ENCODE results near the gene GMDS.

DNA sequence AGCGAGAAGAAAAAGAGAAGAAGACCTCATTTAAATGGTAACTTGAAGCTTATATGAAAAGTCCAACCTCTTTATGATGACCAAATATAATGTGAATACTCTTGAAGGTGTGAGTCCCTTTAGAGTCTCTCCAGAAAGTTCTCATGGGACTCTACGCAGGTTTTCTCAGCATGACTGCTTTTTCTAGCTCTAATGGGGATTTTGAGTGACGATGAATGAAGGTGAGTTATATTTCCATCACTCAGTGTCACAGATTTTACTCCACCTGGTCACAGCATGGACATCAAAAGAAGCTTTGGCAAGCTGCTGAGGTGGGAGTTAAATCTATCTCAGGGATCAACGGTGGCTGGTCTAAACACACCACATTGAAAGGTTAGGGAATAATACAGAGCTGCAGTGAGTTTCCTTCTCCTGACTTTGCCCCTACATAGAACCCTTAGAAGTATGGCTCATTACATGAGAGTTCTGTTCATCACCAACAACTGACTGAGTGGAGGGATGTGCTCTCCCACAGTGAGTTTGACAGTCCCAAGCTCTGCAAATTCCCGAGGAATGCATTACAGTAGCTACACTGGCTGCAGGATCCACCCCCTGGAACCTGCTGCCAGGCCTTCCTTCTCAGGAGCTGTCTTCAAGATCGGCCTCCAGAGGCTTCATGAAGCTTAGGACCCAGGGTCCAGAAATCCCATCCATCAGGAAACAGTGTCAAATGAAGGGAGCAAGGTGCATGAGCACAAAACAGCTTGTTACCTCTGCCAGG is 508.9 kb downstream of the GMDS start:
- TF ChIP-seq, protein P1, sequence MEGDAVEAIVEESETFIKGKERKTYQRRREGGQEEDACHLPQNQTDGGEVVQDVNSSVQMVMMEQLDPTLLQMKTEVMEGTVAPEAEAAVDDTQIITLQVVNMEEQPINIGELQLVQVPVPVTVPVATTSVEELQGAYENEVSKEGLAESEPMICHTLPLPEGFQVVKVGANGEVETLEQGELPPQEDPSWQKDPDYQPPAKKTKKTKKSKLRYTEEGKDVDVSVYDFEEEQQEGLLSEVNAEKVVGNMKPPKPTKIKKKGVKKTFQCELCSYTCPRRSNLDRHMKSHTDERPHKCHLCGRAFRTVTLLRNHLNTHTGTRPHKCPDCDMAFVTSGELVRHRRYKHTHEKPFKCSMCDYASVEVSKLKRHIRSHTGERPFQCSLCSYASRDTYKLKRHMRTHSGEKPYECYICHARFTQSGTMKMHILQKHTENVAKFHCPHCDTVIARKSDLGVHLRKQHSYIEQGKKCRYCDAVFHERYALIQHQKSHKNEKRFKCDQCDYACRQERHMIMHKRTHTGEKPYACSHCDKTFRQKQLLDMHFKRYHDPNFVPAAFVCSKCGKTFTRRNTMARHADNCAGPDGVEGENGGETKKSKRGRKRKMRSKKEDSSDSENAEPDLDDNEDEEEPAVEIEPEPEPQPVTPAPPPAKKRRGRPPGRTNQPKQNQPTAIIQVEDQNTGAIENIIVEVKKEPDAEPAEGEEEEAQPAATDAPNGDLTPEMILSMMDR (conservative IDR thresholded peaks at IDR 0.05 in 1 of 2, IDR thresholded peaks at IDR 0.05 in 1 of 2; ENCODE audit: low read depth in 1 of 2, low read length in 2 of 2), result no peak
- no peak for TF ChIP-seq EZH2 (IDR thresholded peaks at IDR 0.05; ENCODE audit: low read length, missing control alignments)

Data from fibroblast of lung (primary cell).